HEK293 (cell line): Measurements from ENCODE around the gene FKBP4.

Experiments used
- ZNF121 ChIP-seq: fragments of 450-650 bp; formaldehyde crosslinking; IDR thresholded peaks from 2 replicates; pipeline ENCODE4 v1.5.1; 2016; ENCODE audit warnings: missing biosample characterization, missing genetic modification characterization
- ZNF140 ChIP-seq: fragments of 450-650 bp; formaldehyde crosslinking; IDR thresholded peaks from 2 replicates; pipeline ENCODE4 v1.5.1; 2016; ENCODE audit warnings: missing biosample characterization, missing genetic modification characterization
- ZNF274 ChIP-seq, 2 experiments: fragments of 200-500 bp in 1 of 2; fragments of 450-650 bp in 1 of 2; sonication (Bioruptor generic) in 1 of 2; formaldehyde crosslinking in 1 of 2; IDR thresholded peaks; 2 replicates each; pipeline versions ENCODE4 v1.5.1 to v1.6.1; 2014 to 2016; ENCODE audit warnings: borderline replicate concordance in 1 of 2, inconsistent platforms in 1 of 2, low read length in 1 of 2, missing biosample characterization in 1 of 2, missing genetic modification characterization in 1 of 2
- ZNF777 ChIP-seq: fragments of 450-650 bp; formaldehyde crosslinking; IDR thresholded peaks from 2 replicates; pipeline ENCODE4 v1.5.1; 2017; ENCODE audit warnings: missing biosample characterization, missing genetic modification characterization, borderline replicate concordance
- ZNF830 ChIP-seq: fragments of 450-650 bp; IDR thresholded peaks from 2 replicates; pipeline ENCODE4 v1.5.0; 2018; ENCODE audit warnings: missing biosample characterization, missing genetic modification characterization, low read depth, mild to moderate bottlenecking, moderate library complexity
- TF ChIP-seq, protein P1 (sequence below): fragments of 450-650 bp; formaldehyde crosslinking; IDR thresholded peaks from 2 replicates; pipeline ENCODE4 v1.5.1; 2016; ENCODE audit warnings: missing biosample characterization, missing genetic modification characterization
- TF ChIP-seq, protein P2 (sequence below): fragments of 450-650 bp; formaldehyde crosslinking; IDR thresholded peaks from 2 replicates; pipeline ENCODE4 v1.5.1; 2016; ENCODE audit warnings: missing biosample characterization, missing genetic modification characterization

DNA sequence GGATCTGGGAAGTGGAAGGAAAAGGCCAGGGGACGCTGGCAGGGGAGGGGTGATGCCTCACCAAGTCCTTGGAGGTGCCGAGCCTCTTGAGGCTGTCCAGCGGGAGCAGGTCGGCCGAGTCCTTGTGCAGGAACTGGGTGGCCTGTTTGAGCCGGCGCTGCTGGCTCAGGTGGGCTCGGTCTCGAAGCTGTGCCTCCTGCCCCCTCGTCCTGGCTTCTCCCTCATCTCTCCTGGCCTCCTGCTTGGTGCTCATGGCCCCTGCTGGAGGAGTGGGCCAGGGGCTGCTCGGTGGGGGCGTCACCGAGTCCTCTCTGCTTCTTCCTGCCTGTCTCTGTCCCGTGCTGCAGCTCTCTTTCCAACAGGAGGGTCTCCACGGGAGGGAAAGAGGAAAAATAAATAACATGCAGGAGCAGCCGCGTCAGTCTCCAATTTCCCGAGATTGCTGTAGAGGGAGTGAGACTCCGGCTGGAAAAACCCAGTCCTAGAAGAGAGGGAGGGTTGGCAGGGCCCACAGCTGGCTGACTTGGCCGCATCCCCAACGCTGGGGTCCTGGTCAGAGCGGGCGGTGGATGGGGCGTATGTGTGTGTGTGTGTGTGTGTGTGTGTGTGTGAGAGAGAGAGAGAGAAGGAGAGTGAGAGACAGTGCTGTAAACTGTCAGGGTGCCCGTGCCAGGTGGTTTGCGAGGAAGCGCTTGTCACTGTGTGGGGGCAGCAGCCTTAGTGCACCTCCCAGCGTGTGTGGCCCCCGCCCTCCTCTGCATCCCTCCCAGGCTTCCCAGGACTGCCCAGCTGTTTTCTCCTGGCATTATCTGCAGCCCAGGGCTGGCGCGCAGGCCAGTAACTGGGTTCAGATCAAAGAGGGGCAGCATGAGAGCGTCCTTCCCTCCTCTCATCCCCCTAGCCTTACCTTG lies 40.1 kb downstream of the FKBP4 start, which contains the start of gene NRIP2:
- TF ChIP-seq, protein P1, sequence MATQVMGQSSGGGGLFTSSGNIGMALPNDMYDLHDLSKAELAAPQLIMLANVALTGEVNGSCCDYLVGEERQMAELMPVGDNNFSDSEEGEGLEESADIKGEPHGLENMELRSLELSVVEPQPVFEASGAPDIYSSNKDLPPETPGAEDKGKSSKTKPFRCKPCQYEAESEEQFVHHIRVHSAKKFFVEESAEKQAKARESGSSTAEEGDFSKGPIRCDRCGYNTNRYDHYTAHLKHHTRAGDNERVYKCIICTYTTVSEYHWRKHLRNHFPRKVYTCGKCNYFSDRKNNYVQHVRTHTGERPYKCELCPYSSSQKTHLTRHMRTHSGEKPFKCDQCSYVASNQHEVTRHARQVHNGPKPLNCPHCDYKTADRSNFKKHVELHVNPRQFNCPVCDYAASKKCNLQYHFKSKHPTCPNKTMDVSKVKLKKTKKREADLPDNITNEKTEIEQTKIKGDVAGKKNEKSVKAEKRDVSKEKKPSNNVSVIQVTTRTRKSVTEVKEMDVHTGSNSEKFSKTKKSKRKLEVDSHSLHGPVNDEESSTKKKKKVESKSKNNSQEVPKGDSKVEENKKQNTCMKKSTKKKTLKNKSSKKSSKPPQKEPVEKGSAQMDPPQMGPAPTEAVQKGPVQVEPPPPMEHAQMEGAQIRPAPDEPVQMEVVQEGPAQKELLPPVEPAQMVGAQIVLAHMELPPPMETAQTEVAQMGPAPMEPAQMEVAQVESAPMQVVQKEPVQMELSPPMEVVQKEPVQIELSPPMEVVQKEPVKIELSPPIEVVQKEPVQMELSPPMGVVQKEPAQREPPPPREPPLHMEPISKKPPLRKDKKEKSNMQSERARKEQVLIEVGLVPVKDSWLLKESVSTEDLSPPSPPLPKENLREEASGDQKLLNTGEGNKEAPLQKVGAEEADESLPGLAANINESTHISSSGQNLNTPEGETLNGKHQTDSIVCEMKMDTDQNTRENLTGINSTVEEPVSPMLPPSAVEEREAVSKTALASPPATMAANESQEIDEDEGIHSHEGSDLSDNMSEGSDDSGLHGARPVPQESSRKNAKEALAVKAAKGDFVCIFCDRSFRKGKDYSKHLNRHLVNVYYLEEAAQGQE (tag by site-specific recombination) = no peak
- no peak for TF ChIP-seq ZNF121 (tag by site-specific recombination)
- TF ChIP-seq, protein P2, sequence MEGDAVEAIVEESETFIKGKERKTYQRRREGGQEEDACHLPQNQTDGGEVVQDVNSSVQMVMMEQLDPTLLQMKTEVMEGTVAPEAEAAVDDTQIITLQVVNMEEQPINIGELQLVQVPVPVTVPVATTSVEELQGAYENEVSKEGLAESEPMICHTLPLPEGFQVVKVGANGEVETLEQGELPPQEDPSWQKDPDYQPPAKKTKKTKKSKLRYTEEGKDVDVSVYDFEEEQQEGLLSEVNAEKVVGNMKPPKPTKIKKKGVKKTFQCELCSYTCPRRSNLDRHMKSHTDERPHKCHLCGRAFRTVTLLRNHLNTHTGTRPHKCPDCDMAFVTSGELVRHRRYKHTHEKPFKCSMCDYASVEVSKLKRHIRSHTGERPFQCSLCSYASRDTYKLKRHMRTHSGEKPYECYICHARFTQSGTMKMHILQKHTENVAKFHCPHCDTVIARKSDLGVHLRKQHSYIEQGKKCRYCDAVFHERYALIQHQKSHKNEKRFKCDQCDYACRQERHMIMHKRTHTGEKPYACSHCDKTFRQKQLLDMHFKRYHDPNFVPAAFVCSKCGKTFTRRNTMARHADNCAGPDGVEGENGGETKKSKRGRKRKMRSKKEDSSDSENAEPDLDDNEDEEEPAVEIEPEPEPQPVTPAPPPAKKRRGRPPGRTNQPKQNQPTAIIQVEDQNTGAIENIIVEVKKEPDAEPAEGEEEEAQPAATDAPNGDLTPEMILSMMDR (tag by site-specific recombination) = no peak
- no peak for TF ChIP-seq ZNF140 (tag by site-specific recombination)
- TF ChIP-seq ZNF274 (IDR thresholded peaks at IDR 0.05; ENCODE audit: low read length) = no peak
- no peak for TF ChIP-seq ZNF274 (tag by site-specific recombination; IDR thresholded peaks at IDR 0.05; ENCODE audit: borderline replicate concordance)
- no peak for TF ChIP-seq ZNF830
- no peak for TF ChIP-seq ZNF777 (tag by site-specific recombination)
